Measurements from ENCODE around the gene ZDHHC1.

- TF ChIP-seq POLR2A (IDR thresholded peaks at IDR 0.05; ENCODE audit: low read depth, low read length), result no peak
- no peak for TF ChIP-seq EZH2 (IDR thresholded peaks at IDR 0.05; ENCODE audit: borderline replicate concordance, low read depth, low read length, severe bottlenecking)
- TF ChIP-seq CTCF (IDR thresholded peaks at IDR 0.05; ENCODE audit: extremely low read depth in 1 of 2, insufficient read depth in 1 of 2, low read depth in 1 of 2, low read length in 2 of 2), result peak; percentile 17 to 34
- TF ChIP-seq, protein P1, sequence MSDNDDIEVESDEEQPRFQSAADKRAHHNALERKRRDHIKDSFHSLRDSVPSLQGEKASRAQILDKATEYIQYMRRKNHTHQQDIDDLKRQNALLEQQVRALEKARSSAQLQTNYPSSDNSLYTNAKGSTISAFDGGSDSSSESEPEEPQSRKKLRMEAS (IDR thresholded peaks at IDR 0.05; ENCODE audit: insufficient read depth, insufficient read length), result no peak
Observed at GRCh38 chr16:67456391-67457081, 40.3 kb upstream of the ZDHHC1 start.
